Panc1 (cell line): ENCODE results near the gene RAB8A.

Experiments
- CTCF ChIP-seq: fragments of 450-650 bp; IDR thresholded peaks from 2 replicates; pipeline ENCODE4 v1.5.1; 2017; ENCODE audit warnings: mild to moderate bottlenecking
- REST ChIP-seq, 2 experiments: IDR thresholded peaks; 2 replicates each; pipeline ENCODE4 v1.6.1; 2011 to 2012; ENCODE audit warnings: low read depth in 2 of 2, control low read depth in 1 of 2, low read length in 1 of 2, mild to moderate bottlenecking in 1 of 2, moderate library complexity in 1 of 2; ENCODE audit not compliant: insufficient read depth in 1 of 2
- SIN3A ChIP-seq: IDR thresholded peaks from 2 replicates; pipeline ENCODE4 v1.6.1; 2012; ENCODE audit warnings: low read depth, mild to moderate bottlenecking, low read length, moderate library complexity, borderline replicate concordance; ENCODE audit not compliant: insufficient read depth
- TCF7L2 ChIP-seq: IDR thresholded peaks from 2 replicates; pipeline ENCODE4 v1.6.1; 2011; ENCODE audit warnings: mild to moderate bottlenecking, low read depth, low read length, inconsistent platforms

GRCh38 chr19:16142032-16142580 lies 30.4 kb downstream of the RAB8A start:
- TF ChIP-seq CTCF (no peak), TCF7L2 (no peak), REST (IDR thresholded peaks at IDR 0.05; ENCODE audit: insufficient read depth in 1 of 2, low read depth in 2 of 2, low read length in 1 of 2) (no peak), SIN3A (no peak)
